ENCODE data around the gene RTN4RL2.

DNA sequence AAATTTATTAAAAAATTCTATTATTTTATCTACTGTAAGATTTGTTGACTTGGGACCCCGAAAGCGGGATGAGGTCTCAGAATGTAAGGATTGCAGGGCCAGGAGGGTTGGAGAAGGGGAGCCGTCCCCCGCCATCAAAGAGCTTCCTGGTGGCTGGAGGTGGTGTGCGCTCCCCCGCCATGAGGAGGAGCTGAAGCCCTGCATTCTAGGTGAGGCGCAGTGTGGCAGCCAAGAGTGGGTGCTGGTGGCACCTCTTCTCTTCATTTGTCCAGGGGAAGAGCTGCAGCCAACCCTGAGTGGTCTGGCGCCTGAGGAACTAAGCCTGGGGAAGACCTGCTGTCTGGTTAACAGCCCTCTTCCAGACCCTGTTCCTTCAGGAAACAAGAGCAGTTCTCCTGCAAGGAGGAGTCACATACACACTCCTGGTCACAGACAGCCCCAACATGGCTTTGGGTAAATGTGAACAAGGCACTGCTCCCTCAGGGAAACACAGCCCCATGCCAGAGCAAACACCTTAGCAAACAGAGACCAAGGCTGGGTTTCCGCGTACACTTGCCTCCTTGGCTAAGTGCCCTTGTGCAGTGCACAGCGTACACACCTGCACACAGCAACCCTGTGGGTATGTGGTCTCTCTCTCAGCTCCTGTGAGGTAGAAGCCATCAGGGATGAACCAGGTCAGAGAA, 17.3 kb downstream of the RTN4RL2 start:
- TF ChIP-seq, protein P1, sequence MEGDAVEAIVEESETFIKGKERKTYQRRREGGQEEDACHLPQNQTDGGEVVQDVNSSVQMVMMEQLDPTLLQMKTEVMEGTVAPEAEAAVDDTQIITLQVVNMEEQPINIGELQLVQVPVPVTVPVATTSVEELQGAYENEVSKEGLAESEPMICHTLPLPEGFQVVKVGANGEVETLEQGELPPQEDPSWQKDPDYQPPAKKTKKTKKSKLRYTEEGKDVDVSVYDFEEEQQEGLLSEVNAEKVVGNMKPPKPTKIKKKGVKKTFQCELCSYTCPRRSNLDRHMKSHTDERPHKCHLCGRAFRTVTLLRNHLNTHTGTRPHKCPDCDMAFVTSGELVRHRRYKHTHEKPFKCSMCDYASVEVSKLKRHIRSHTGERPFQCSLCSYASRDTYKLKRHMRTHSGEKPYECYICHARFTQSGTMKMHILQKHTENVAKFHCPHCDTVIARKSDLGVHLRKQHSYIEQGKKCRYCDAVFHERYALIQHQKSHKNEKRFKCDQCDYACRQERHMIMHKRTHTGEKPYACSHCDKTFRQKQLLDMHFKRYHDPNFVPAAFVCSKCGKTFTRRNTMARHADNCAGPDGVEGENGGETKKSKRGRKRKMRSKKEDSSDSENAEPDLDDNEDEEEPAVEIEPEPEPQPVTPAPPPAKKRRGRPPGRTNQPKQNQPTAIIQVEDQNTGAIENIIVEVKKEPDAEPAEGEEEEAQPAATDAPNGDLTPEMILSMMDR (IDR thresholded peaks at IDR 0.05) = no peak
- no peak for TF ChIP-seq ZNF671 (CRISPR knock-in tag; IDR thresholded peaks at IDR 0.05)
- TF ChIP-seq ZNF232 (CRISPR knock-in tag; IDR thresholded peaks at IDR 0.05) = no peak
- no peak for TF ChIP-seq CREB1 (CRISPR knock-in tag; IDR thresholded peaks at IDR 0.05)
- no peak for TF ChIP-seq GABPB1 (CRISPR knock-in tag; IDR thresholded peaks at IDR 0.05)

All from WTC11 (cell line).